Ishikawa (cell line): ENCODE data around the gene ZBTB2.

Experiments
- EP300 ChIP-seq: IDR thresholded peaks from 2 replicates; pipeline ENCODE4 v1.6.1; 2012; ENCODE audit warnings: borderline replicate concordance
- NFIC ChIP-seq: IDR thresholded peaks from 2 replicates; pipeline ENCODE4 v1.6.1; 2012
- TCF12 ChIP-seq: IDR thresholded peaks from 2 replicates; pipeline ENCODE4 v1.6.1; 2012; ENCODE audit warnings: low read depth
- TEAD4 ChIP-seq: IDR thresholded peaks from 2 replicates; pipeline ENCODE4 v1.6.1; 2012
- YY1 ChIP-seq: IDR thresholded peaks from 2 replicates; pipeline ENCODE4 v1.6.1; 2012; ENCODE audit warnings: low read depth
- TF ChIP-seq, protein P1 (sequence below): IDR thresholded peaks from 2 replicates; pipeline ENCODE4 v1.6.1; 2012

GRCh38 chr6:151320140-151320539, 71.2 kb downstream of the ZBTB2 start:
- TF ChIP-seq TEAD4 (no peak), NFIC (no peak), TCF12 (no peak), EP300 (no peak), YY1 (no peak)
- TF ChIP-seq, protein P1, sequence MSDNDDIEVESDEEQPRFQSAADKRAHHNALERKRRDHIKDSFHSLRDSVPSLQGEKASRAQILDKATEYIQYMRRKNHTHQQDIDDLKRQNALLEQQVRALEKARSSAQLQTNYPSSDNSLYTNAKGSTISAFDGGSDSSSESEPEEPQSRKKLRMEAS = no peak
